H1 (cell line): ENCODE measurements around the gene PIAS1. TPM values are rescaled to one million over a fixed set of nuclear protein-coding genes. Genes with fewer than 3 reads are reported as not detected.

Experiments
- ATF2 ChIP-seq: IDR thresholded peaks from 2 replicates; pipeline ENCODE4 v1.6.1; 2012; ENCODE audit warnings: low read length, inconsistent platforms
- CHD2 ChIP-seq: IDR thresholded peaks from 2 replicates; pipeline ENCODE4 v1.6.1; 2012; ENCODE audit warnings: low read length, improper control_type of control experiment
- E2F6 ChIP-seq: IDR thresholded peaks from 2 replicates; pipeline ENCODE4 v1.6.1; 2012; ENCODE audit warnings: inconsistent platforms
- EGR1 ChIP-seq: IDR thresholded peaks from 2 replicates; pipeline ENCODE4 v1.6.1; 2011; ENCODE audit warnings: low read depth, low read length, borderline replicate concordance
- EP300 ChIP-seq, 2 experiments: IDR thresholded peaks; 1 replicate in 1 of 2; 2 replicates in 1 of 2; pipeline ENCODE4 v1.6.1; 2011 to 2012; ENCODE audit warnings: low read depth in 2 of 2, low read length in 2 of 2, mild to moderate bottlenecking in 2 of 2, borderline replicate concordance in 1 of 2, inconsistent platforms in 1 of 2, moderate library complexity in 1 of 2
- HDAC2 ChIP-seq, 2 experiments: fragments of 300-600 bp in 1 of 2; sonication (generic) in 1 of 2; IDR thresholded peaks; 2 replicates each; pipeline ENCODE4 v1.6.1; 2011 to 2012; ENCODE audit warnings: low read depth in 2 of 2, low read length in 2 of 2, mild to moderate bottlenecking in 2 of 2, moderate library complexity in 2 of 2, borderline replicate concordance in 1 of 2, inconsistent platforms in 1 of 2
- JUND ChIP-seq: IDR thresholded peaks from 2 replicates; pipeline ENCODE4 v1.6.1; 2011; ENCODE audit warnings: mild to moderate bottlenecking, improper control_type of control experiment, low read length
- KDM1A ChIP-seq: fragments of 200-600, 300-600 bp; sonication (generic); IDR thresholded peaks from 2 replicates; pipeline ENCODE4 v1.7.1; 2016; ENCODE audit warnings: mild to moderate bottlenecking, low read length, borderline replicate concordance
- KDM5A ChIP-seq: fragments of 200-600 bp; IDR thresholded peaks from 2 replicates; pipeline ENCODE4 v1.7.1; 2012; ENCODE audit warnings: mild to moderate bottlenecking, low read length, inconsistent platforms, mixed read lengths
- MAX ChIP-seq: IDR thresholded peaks from 2 replicates; pipeline ENCODE4 v1.6.1; 2012; ENCODE audit warnings: inconsistent platforms
- NRF1 ChIP-seq: IDR thresholded peaks from 2 replicates; pipeline ENCODE4 v1.6.1; 2011; ENCODE audit warnings: mild to moderate bottlenecking, low read depth, low read length, improper control_type of control experiment
- PHF8 ChIP-seq: fragments of 200-600 bp; sonication (generic); conservative IDR thresholded peaks from 2 replicates; pipeline ENCODE4 v1.7.1; 2012; ENCODE audit warnings: low read depth, mild to moderate bottlenecking, inconsistent platforms, low read length, moderate library complexity
- POLR2A ChIP-seq, 2 experiments: IDR thresholded peaks; 1 replicate in 1 of 2; 2 replicates in 1 of 2; pipeline ENCODE4 v1.6.1; 2011; ENCODE audit warnings: low read depth in 2 of 2, low read length in 2 of 2, mild to moderate bottlenecking in 2 of 2; ENCODE audit errors: control extremely low read depth in 1 of 2
- POLR2AphosphoS5 ChIP-seq: IDR thresholded peaks from 2 replicates; pipeline ENCODE4 v1.6.1; 2011; ENCODE audit warnings: low read depth, low read length
- SAP30 ChIP-seq: fragments of 300-600 bp; sonication (generic); IDR thresholded peaks from 2 replicates; pipeline ENCODE4 v1.7.1; 2012; ENCODE audit warnings: low read length, moderate library complexity, mild to moderate bottlenecking, inconsistent platforms; ENCODE audit not compliant: insufficient read depth, insufficient replicate concordance
- SIN3A ChIP-seq, 2 experiments: IDR thresholded peaks in 1 of 2; conservative IDR thresholded peaks in 1 of 2; 2 replicates each; pipeline ENCODE4 v1.6.1; 2011 to 2012; ENCODE audit warnings: low read length in 2 of 2, improper control_type of control experiment in 1 of 2, low read depth in 1 of 2, mild to moderate bottlenecking in 1 of 2
- SRF ChIP-seq: IDR thresholded peaks from 2 replicates; pipeline ENCODE4 v1.6.1; 2011; ENCODE audit warnings: mild to moderate bottlenecking, low read depth, low read length, moderate library complexity
- SUZ12 ChIP-seq: fragments of 200-600 bp; sonication (generic); IDR thresholded peaks from 2 replicates; pipeline ENCODE4 v1.6.1; 2012; ENCODE audit warnings: mild to moderate bottlenecking, inconsistent platforms, low read length, moderate library complexity, mixed read lengths
- TAF1 ChIP-seq: IDR thresholded peaks from 2 replicates; pipeline ENCODE4 v1.6.1; 2011; ENCODE audit warnings: mild to moderate bottlenecking, low read depth, low read length
- ZNF274 ChIP-seq: IDR thresholded peaks from 2 replicates; pipeline ENCODE4 v1.7.0; 2012; ENCODE audit warnings: low read length, borderline replicate concordance; ENCODE audit errors: extremely low read depth
- polyA plus RNA-seq, 7 experiments: library from polyadenylated mRNA; depleted of rRNA in 3 of 7; stranded (reverse) in 5 of 7; unstranded in 2 of 7; fragments of >200 nt in 5 of 7; fragments of 200-250 nt in 2 of 7; gene quantifications; 1 replicate in 5 of 7; 2 replicates in 1 of 7; 4 replicates in 1 of 7; pipeline versions ENCODE4 v1.2.1 to v1.2.3, GENCODE V29; 2011 to 2013; ENCODE audit warnings: missing spikeins in 2 of 7, mixed read lengths in 2 of 7
- total RNA-seq: library from RNA; stranded (reverse); fragmentation: NEBNext Ultra II Directional; extraction: Animal tissue kit (Norgen Biotek cat#: 25700); gene quantifications from 2 replicates; pipeline ENCODE4 v1.2.1, GENCODE V29; 2021

Gene PIAS1
- total and polyA plus RNA-seq, 2 of the 8 experiments (the other 6 are each of a cell fraction or from before 2014, with no cell fraction given): 30.8 to 34.5 TPM

GRCh38 chr15:68053701-68054627, at the start of gene PIAS1 (continued):
- TF ChIP-seq KDM1A (no peak), ATF2 (no peak), EGR1 (0 out of 2 replicates have a peak, but pooled peaks have one; percentile 9), SUZ12 (no peak), POLR2A (IDR thresholded peaks at IDR 0.05; ENCODE audit: control extremely low read depth in 1 of 2, low read depth in 2 of 2, low read length in 2 of 2) (peak; percentile 54 to 79), NRF1 (peak; percentile 47; the same call in 1 of the 2 replicates), PHF8 (peak; percentile 88), MAX (peak; percentile 78), EP300 (IDR thresholded peaks at IDR 0.05; ENCODE audit: borderline replicate concordance in 1 of 2, low read depth in 2 of 2, low read length in 2 of 2) (peak in 1 of 2 experiments; percentile 67; a peak in 1 of 3 replicates), ZNF274 (no peak), HDAC2 (IDR thresholded peaks at IDR 0.05; ENCODE audit: borderline replicate concordance in 1 of 2, low read depth in 2 of 2, low read length in 2 of 2) (peak in 1 of 2 experiments; percentile 64; a peak in 2 of 4 replicates), E2F6 (peak; percentile 87), CHD2 (no peak; the same call in 1 of the 2 replicates), TAF1 (peak; percentile 81), SIN3A (conservative IDR thresholded peaks at IDR 0.05 in 1 of 2, IDR thresholded peaks at IDR 0.05 in 1 of 2; ENCODE audit: low read depth in 1 of 2, low read length in 2 of 2) (peak; percentile 87 to 93; a peak in 3 of 4 replicates), POLR2AphosphoS5 (peak; percentile 69; the same call in 1 of the 2 replicates), SAP30 (no peak), KDM5A (peak; percentile 67; the same call in 1 of the 2 replicates), JUND (no peak), SRF (no peak)
